GM12878 (cell line): Measurements from ENCODE around the gene ASS1. TPM values are rescaled to one million over a fixed set of nuclear protein-coding genes. Genes with fewer than 3 reads are reported as not detected.

Experiments
- ATAC-seq: fragments of 200-7000 bp; cut with Tn5 transposase; 3 replicates; pipeline ENCODE4 v1.9.1; 2020; ENCODE audit warnings: mild to moderate bottlenecking, moderate library complexity
- BruUV-seq: library from RNA; stranded (reverse); fragments of 400-500 nt; replicated peaks from 2 replicates; lab custom pipeline; 2021; lab: Mats Ljungman, UMichigan
- CTCF ChIA-PET: fragments of 300-600 bp; sonication (Branson Sonifier 250); formaldehyde crosslinking; extraction: SDS; loops from one replicate; lab custom pipeline; 2021; ENCODE audit warnings: inconsistent platforms; lab: Yijun Ruan, JAX
- POLR2A ChIA-PET: fragments of 350-600 bp; formaldehyde crosslinking; extraction: SDS; loops from one replicate; lab custom pipeline; 2021; ENCODE audit warnings: inconsistent platforms; lab: Charles Lee
- RAD21 ChIA-PET: fragments of 300-600 bp; sonication (Branson Sonifier 250); formaldehyde crosslinking; loops from one replicate; lab custom pipeline; 2023; ENCODE audit warnings: antibody characterized with exemption; ENCODE audit not compliant: unreplicated experiment; lab: Charles Lee
- SMC1A ChIA-PET: fragments of 300-600 bp; sonication (Branson Sonifier 250); formaldehyde crosslinking; loops from one replicate; lab custom pipeline; 2023; ENCODE audit not compliant: unreplicated experiment, uncharacterized antibody; lab: Charles Lee
- DNase-seq: peaks from one replicate; pipeline ENCODE4 v3.0.0-alpha.2; 2011; ENCODE audit warnings: low read depth, low spot score
- FAIRE-seq: peaks from 3 replicates; lab custom pipeline; 2011; peaks lifted over from hg19 to GRCh38; lab: Jason Lieb, UNC
- H2AFZ ChIP-seq: 2 replicates; pipeline ENCODE4 v1.6.0; 2011; ENCODE audit warnings: low read depth, low read length, control low read depth; ENCODE audit not compliant: control insufficient read depth
- H3K27ac ChIP-seq: 2 replicates; pipeline ENCODE4 v1.5.1; 2011; ENCODE audit warnings: control low read depth; ENCODE audit not compliant: control insufficient read depth, insufficient read depth
- H3K27me3 ChIP-seq, 2 experiments: replicated peaks in 1 of 2; 2 replicates each; pipeline versions ENCODE4 v1.6.0 to v1.6.1; 2011; ENCODE audit warnings: low read length in 1 of 2; ENCODE audit not compliant: control insufficient read depth in 2 of 2, insufficient read depth in 2 of 2
- H3K36me3 ChIP-seq, 2 experiments: 2 replicates each; pipeline ENCODE4 v1.5.1; 2011; ENCODE audit warnings: low read length in 1 of 2; ENCODE audit not compliant: control insufficient read depth in 2 of 2, insufficient read depth in 2 of 2
- H3K4me1 ChIP-seq: 2 replicates; pipeline ENCODE4 v1.6.1; 2011; ENCODE audit warnings: mild to moderate bottlenecking, low read length, moderate library complexity, mixed read lengths; ENCODE audit not compliant: control insufficient read depth, insufficient read depth
- H3K4me2 ChIP-seq: 2 replicates; pipeline ENCODE4 v1.6.0; 2011; ENCODE audit warnings: control low read depth; ENCODE audit not compliant: control insufficient read depth, insufficient read depth
- H3K4me3 ChIP-seq: fragments of 200-600 bp; sonication (generic); 2 replicates; pipeline ENCODE4 v1.5.1; 2016
- H3K79me2 ChIP-seq: 2 replicates; pipeline ENCODE4 v1.6.0; 2011; ENCODE audit warnings: low read length; ENCODE audit not compliant: control insufficient read depth, insufficient read depth
- H3K9ac ChIP-seq: 2 replicates; pipeline ENCODE4 v1.8.0; 2011; ENCODE audit warnings: low read length, control low read depth, mixed read lengths; ENCODE audit not compliant: control insufficient read depth, insufficient read depth
- H3K9me3 ChIP-seq: replicated peaks from 3 replicates; pipeline ENCODE4 v1.5.1; 2011; ENCODE audit warnings: mild to moderate bottlenecking, low read length; ENCODE audit not compliant: control insufficient read depth, insufficient read depth
- H4K20me1 ChIP-seq: 2 replicates; pipeline ENCODE4 v1.6.0; 2011; ENCODE audit not compliant: control insufficient read depth, insufficient read depth
- CBX5 ChIP-seq: sonication (generic); IDR thresholded peaks from 2 replicates; pipeline ENCODE4 v1.6.1; 2016; ENCODE audit warnings: low read depth, moderate library complexity, mild to moderate bottlenecking, inconsistent platforms
- HDAC6 ChIP-seq: fragments of 200-600 bp; sonication (generic); IDR thresholded peaks from one replicate; pipeline ENCODE4 v1.8.0; 2017; ENCODE audit warnings: antibody characterized with exemption; ENCODE audit not compliant: unreplicated experiment
- IKZF2 ChIP-seq, 2 experiments: fragments of 450-650 bp; IDR thresholded peaks; 2 replicates each; pipeline ENCODE4 v1.6.1; 2017; ENCODE audit warnings: mild to moderate bottlenecking in 2 of 2, moderate library complexity in 2 of 2
- JUNB ChIP-seq: IDR thresholded peaks from 2 replicates; pipeline ENCODE4 v1.6.1; 2016; ENCODE audit warnings: antibody characterized with exemption, mild to moderate bottlenecking
- KLF5 ChIP-seq: fragments of 450-650 bp; IDR thresholded peaks from 2 replicates; pipeline ENCODE4 v1.6.1; 2014; ENCODE audit warnings: mild to moderate bottlenecking; ENCODE audit not compliant: partially characterized antibody
- MTA3 ChIP-seq: IDR thresholded peaks from 2 replicates; pipeline ENCODE4 v1.6.1; 2012; ENCODE audit warnings: low read length, inconsistent platforms, borderline replicate concordance
- NR2C1 ChIP-seq: fragments of 450-650 bp; IDR thresholded peaks from 2 replicates; pipeline ENCODE4 v1.6.1; 2017; ENCODE audit warnings: antibody characterized with exemption, mild to moderate bottlenecking, moderate library complexity
- NR2F1 ChIP-seq: fragments of 450-650 bp; conservative IDR thresholded peaks from 2 replicates; pipeline ENCODE4 v1.6.1; 2017; ENCODE audit warnings: mild to moderate bottlenecking
- PAX8 ChIP-seq: fragments of 450-650 bp; IDR thresholded peaks from 2 replicates; pipeline ENCODE4 v1.6.1; 2017; ENCODE audit warnings: mild to moderate bottlenecking, moderate library complexity
- POLR2AphosphoS2 ChIP-seq: IDR thresholded peaks from 2 replicates; pipeline ENCODE4 v1.6.1; 2011; ENCODE audit warnings: low read depth, mild to moderate bottlenecking, low read length, improper control_type of control experiment, moderate library complexity
- POLR2AphosphoS5 ChIP-seq: IDR thresholded peaks from 2 replicates; pipeline ENCODE4 v1.6.1; 2011; ENCODE audit warnings: mild to moderate bottlenecking, low read length, inconsistent platforms
- SMC3 ChIP-seq: IDR thresholded peaks from 2 replicates; pipeline ENCODE4 v1.6.1; 2011; ENCODE audit warnings: low read length, improper control_type of control experiment, borderline replicate concordance
- TCF3 ChIP-seq: IDR thresholded peaks from 2 replicates; pipeline ENCODE4 v1.6.1; 2012; ENCODE audit warnings: low read depth, mild to moderate bottlenecking, low read length, borderline replicate concordance; ENCODE audit not compliant: insufficient read depth
- ZSCAN29 ChIP-seq: fragments of 450-650 bp; IDR thresholded peaks from 2 replicates; pipeline ENCODE4 v1.6.1; 2017; ENCODE audit warnings: mild to moderate bottlenecking, moderate library complexity
- WGBS: methylation state at CpG from one replicate; pipeline ENCODE4 v1.1.6; 2016; ENCODE audit warnings: low lambda C conversion rate; ENCODE audit not compliant: insufficient replicate concordance, insufficient coverage; ENCODE audit errors: missing lambda C conversion rate; 5-methylcytosine and 5-hydroxymethylcytosine counted together
- in situ Hi-C: fragments of 300-500 bp; cut with MboI; formaldehyde crosslinking; loops from 9 replicates; pipeline ENCODE4 v1.14.3; 2018; ENCODE audit warnings: mixed read lengths
- intact Hi-C: fragments of 100-400 bp; cut with micrococcal nuclease; formaldehyde crosslinking; loops from one replicate; pipeline ENCODE4 v1.14.2; 2022; ENCODE audit not compliant: unreplicated experiment
- polyA plus RNA-seq, 11 experiments: library from polyadenylated mRNA; depleted of rRNA in 4 of 11; unstranded in 6 of 11; stranded (reverse) in 5 of 11; fragments of >200 nt; fragmentation: Nextera tagmentation in 4 of 11; fragmentation: Illumina TruSeq in 1 of 11; extraction: Ambion mirVana in 4 of 11; extraction: Trizol in 1 of 11; gene quantifications; 1 replicate in 1 of 11; 2 replicates in 10 of 11; pipeline versions ENCODE4 v1.2.1 to v1.2.3, GENCODE V29; 2011 to 2016; ENCODE audit warnings: inconsistent platforms in 2 of 11, missing spikeins in 2 of 11, low read depth in 1 of 11
- total RNA-seq, 4 experiments: library from RNA; depleted of rRNA in 3 of 4; stranded (reverse); fragments of >200 nt in 3 of 4; fragmentation: Illumina TruSeq in 1 of 4; extraction: Trizol in 1 of 4; gene quantifications; 2 replicates each; pipeline versions ENCODE4 v1.2.1 to v1.2.3, GENCODE V29; 2013 to 2021
- TF ChIP-seq, protein P1 (sequence below): fragments of 450-650 bp; IDR thresholded peaks from 2 replicates; pipeline ENCODE4 v1.6.1; 2017; ENCODE audit warnings: mild to moderate bottlenecking, moderate library complexity
- TF ChIP-seq, protein P2 (sequence below): IDR thresholded peaks from 2 replicates; pipeline ENCODE4 v1.6.1; 2011; ENCODE audit warnings: borderline replicate concordance, low read depth, mild to moderate bottlenecking, moderate library complexity, low read length; ENCODE audit not compliant: insufficient read depth, poor library complexity, severe bottlenecking

Gene ASS1
- total and polyA plus RNA-seq, 10 of the 15 experiments (the other 5 are each of a cell fraction or from before 2014, with no cell fraction given), result 0.10 to 6.1 (median 0.28) TPM; not detected in 3

DNA sequence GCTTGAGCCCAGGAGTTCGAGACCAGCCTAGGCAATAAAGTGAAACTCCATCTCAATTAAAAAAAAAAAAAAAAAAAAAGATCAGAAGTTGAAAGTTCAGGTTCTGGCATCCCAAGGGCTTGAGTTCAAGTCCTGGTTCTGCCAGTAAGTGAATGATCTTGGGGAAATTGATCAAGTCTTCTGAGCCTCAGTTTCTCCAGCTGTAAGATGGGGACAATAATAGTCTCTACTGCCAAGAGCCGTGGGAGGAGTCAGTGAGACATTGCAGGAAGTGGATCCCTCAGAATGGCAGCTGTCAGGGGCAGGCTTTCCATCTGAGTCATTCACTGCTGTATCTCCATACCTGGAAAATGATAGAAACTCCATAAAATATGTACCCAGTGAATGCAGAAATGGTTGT is 96.8 kb downstream of the ASS1 start (continued):
- TF ChIP-seq, protein P1, sequence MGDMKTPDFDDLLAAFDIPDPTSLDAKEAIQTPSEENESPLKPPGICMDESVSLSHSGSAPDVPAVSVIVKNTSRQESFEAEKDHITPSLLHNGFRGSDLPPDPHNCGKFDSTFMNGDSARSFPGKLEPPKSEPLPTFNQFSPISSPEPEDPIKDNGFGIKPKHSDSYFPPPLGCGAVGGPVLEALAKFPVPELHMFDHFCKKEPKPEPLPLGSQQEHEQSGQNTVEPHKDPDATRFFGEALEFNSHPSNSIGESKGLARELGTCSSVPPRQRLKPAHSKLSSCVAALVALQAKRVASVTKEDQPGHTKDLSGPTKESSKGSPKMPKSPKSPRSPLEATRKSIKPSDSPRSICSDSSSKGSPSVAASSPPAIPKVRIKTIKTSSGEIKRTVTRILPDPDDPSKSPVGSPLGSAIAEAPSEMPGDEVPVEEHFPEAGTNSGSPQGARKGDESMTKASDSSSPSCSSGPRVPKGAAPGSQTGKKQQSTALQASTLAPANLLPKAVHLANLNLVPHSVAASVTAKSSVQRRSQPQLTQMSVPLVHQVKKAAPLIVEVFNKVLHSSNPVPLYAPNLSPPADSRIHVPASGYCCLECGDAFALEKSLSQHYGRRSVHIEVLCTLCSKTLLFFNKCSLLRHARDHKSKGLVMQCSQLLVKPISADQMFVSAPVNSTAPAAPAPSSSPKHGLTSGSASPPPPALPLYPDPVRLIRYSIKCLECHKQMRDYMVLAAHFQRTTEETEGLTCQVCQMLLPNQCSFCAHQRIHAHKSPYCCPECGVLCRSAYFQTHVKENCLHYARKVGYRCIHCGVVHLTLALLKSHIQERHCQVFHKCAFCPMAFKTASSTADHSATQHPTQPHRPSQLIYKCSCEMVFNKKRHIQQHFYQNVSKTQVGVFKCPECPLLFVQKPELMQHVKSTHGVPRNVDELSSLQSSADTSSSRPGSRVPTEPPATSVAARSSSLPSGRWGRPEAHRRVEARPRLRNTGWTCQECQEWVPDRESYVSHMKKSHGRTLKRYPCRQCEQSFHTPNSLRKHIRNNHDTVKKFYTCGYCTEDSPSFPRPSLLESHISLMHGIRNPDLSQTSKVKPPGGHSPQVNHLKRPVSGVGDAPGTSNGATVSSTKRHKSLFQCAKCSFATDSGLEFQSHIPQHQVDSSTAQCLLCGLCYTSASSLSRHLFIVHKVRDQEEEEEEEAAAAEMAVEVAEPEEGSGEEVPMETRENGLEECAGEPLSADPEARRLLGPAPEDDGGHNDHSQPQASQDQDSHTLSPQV, result no peak
- no peak for TF ChIP-seq KLF5

DNA sequence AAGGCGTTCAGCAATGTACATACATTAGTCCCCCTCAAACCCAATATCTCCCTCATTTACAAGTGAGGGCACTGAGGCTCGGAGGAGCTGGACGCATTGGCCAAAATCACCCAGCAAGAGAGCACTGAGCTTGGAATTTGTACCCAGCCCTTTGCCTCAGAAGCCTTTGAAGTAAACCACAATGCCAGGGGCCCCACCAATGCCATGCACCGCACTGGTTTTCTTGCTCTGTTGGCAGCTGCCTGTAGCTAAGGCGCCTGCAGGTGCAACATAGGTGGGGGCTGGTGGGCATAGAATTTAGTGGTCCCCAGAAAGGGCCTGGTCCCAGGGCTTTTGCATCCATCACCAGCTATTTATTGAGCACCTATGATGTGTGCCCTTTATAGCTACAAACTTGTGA is 97.3 kb downstream of the ASS1 start:
- Histone ChIP-seq H3K4me3 (no peak overlapping the region), H3K79me2 (no peaks in the 10 kb centered on the region), H2AFZ (no peak overlapping the region), H3K4me1 (no peaks in the 10 kb centered on the region), H3K9ac (no peak overlapping the region), H3K4me2 (no peak overlapping the region), H3K9me3 (no peaks in the 10 kb centered on the region), H3K27me3 (peaks cover 2 to 3% of the 10 kb centered on the region in 2 experiments; a peak in 3 of 4 replicates), H3K27ac (no peak overlapping the region), H4K20me1 (no peaks in the 10 kb centered on the region), H3K36me3 (no peaks in the 10 kb centered on the region)
- intact Hi-C loops, result no loop called here
- 25% methylated on average over 5 of the region's 5 CpGs for WGBS
- ChIA-PET CTCF (interaction anchor here (0.7 kb wide), 1 partner anchor 1349 kb away, joined by 3 read pairs; no protein-coding TSS in a partner anchor), POLR2A (interaction anchor here (0.7 kb wide), 1 partner anchor 38 kb away, joined by 3 read pairs; the partner anchor contains the start of gene FUBP3), RAD21 (no interaction called here), SMC1A (no interaction called here)
- in situ Hi-C loops, result no loop called here
- DNase-seq (no peak), FAIRE-seq (no peak), ATAC-seq (no peak)
- BruUV-seq, result no TSS peak
- no peak for TF ChIP-seq POLR2AphosphoS2
- TF ChIP-seq NR2C1, result no peak
- no peak for TF ChIP-seq SMC3
- no peak for TF ChIP-seq HDAC6
- TF ChIP-seq TCF3, result no peak
- no peak for TF ChIP-seq CBX5
- TF ChIP-seq, protein P2, sequence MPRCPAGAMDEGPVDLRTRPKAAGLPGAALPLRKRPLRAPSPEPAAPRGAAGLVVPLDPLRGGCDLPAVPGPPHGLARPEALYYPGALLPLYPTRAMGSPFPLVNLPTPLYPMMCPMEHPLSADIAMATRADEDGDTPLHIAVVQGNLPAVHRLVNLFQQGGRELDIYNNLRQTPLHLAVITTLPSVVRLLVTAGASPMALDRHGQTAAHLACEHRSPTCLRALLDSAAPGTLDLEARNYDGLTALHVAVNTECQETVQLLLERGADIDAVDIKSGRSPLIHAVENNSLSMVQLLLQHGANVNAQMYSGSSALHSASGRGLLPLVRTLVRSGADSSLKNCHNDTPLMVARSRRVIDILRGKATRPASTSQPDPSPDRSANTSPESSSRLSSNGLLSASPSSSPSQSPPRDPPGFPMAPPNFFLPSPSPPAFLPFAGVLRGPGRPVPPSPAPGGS, result no peak
- no peak for TF ChIP-seq PAX8
- no peak for TF ChIP-seq NR2F1
- TF ChIP-seq MTA3, result no peak
- no peak for TF ChIP-seq JUNB
- no peak for TF ChIP-seq ZSCAN29
- no peak for TF ChIP-seq IKZF2 (IDR thresholded peaks at IDR 0.05)
- no peak for TF ChIP-seq POLR2AphosphoS5
